Measurements from ENCODE around the gene SLC16A3. TPM values are rescaled to one million over a fixed set of nuclear protein-coding genes. Genes with fewer than 3 reads are reported as not detected.

SLC16A3 gene
- total and polyA plus RNA-seq, 9 of the 15 experiments (the other 6 are each of a cell fraction or from before 2014, with no cell fraction given): 0.11 to 5.4 (median 1.2) TPM; not detected in 2

DNA sequence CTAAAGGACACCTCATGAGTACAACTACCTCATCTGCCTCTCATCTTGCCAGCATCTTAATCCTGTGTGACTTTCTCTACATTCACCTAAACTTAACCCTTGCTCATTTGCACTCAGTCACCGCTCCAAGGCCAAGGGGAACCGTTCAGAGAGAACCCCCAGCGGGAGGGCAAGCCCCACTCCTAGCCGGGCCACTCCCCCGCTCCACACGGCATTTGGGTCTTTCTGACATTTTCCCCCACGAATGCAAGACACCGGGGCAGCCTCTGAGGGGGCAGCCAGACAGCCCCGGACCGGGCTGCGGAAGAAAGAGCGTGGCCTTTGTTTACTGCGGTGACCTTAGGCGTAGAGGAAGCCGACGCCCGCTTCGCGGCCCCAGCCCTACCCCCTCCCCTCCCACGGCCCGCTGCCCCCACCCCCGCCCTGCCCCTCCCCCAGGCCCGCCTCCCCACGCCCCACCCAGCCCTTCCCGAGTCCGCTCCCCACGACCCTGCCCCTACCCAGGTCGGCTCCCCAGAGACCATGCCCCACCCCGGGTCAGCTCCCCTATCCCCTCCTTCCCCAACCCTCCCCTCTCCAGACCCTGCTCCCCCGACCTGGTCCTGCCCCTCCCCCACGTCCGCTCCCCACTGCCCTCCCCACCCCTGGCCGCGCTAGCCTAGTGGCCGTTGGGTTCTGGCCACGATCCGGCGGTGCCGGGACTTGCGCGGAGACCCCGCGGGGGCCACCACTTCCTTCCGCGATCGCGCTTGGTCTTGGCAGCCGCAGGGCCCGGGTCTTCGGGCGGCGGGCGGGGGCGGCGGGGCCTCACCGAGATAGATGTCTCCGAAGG lies 43.9 kb downstream of the SLC16A3 start (continued):
- TF ChIP-seq STAG1 (CRISPR knock-in tag; IDR thresholded peaks at IDR 0.05; ENCODE audit: borderline replicate concordance) (no peak), TAF1 (IDR thresholded peaks at IDR 0.05; ENCODE audit: control insufficient read depth, extremely low read depth, insufficient read depth, low read length, severe bottlenecking) (no peak), ZNF511 (CRISPR knock-in tag; IDR thresholded peaks at IDR 0.05) (no peak), ARID1B (IDR thresholded peaks at IDR 0.05) (0 out of 2 replicates have a peak, but pooled peaks have one; percentile 22), PRPF4 (IDR thresholded peaks at IDR 0.05; ENCODE audit: insufficient read depth, low read depth, low read length, poor library complexity, severe bottlenecking) (peak; percentile 35)
- TF ChIP-seq, protein P1, sequence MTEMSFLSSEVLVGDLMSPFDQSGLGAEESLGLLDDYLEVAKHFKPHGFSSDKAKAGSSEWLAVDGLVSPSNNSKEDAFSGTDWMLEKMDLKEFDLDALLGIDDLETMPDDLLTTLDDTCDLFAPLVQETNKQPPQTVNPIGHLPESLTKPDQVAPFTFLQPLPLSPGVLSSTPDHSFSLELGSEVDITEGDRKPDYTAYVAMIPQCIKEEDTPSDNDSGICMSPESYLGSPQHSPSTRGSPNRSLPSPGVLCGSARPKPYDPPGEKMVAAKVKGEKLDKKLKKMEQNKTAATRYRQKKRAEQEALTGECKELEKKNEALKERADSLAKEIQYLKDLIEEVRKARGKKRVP (CRISPR knock-in tag; IDR thresholded peaks at IDR 0.05): peak; percentile 55
- TF ChIP-seq, protein P2, sequence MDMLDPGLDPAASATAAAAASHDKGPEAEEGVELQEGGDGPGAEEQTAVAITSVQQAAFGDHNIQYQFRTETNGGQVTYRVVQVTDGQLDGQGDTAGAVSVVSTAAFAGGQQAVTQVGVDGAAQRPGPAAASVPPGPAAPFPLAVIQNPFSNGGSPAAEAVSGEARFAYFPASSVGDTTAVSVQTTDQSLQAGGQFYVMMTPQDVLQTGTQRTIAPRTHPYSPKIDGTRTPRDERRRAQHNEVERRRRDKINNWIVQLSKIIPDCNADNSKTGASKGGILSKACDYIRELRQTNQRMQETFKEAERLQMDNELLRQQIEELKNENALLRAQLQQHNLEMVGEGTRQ (CRISPR knock-in tag; IDR thresholded peaks at IDR 0.05): no peak
- TF ChIP-seq, protein P3, sequence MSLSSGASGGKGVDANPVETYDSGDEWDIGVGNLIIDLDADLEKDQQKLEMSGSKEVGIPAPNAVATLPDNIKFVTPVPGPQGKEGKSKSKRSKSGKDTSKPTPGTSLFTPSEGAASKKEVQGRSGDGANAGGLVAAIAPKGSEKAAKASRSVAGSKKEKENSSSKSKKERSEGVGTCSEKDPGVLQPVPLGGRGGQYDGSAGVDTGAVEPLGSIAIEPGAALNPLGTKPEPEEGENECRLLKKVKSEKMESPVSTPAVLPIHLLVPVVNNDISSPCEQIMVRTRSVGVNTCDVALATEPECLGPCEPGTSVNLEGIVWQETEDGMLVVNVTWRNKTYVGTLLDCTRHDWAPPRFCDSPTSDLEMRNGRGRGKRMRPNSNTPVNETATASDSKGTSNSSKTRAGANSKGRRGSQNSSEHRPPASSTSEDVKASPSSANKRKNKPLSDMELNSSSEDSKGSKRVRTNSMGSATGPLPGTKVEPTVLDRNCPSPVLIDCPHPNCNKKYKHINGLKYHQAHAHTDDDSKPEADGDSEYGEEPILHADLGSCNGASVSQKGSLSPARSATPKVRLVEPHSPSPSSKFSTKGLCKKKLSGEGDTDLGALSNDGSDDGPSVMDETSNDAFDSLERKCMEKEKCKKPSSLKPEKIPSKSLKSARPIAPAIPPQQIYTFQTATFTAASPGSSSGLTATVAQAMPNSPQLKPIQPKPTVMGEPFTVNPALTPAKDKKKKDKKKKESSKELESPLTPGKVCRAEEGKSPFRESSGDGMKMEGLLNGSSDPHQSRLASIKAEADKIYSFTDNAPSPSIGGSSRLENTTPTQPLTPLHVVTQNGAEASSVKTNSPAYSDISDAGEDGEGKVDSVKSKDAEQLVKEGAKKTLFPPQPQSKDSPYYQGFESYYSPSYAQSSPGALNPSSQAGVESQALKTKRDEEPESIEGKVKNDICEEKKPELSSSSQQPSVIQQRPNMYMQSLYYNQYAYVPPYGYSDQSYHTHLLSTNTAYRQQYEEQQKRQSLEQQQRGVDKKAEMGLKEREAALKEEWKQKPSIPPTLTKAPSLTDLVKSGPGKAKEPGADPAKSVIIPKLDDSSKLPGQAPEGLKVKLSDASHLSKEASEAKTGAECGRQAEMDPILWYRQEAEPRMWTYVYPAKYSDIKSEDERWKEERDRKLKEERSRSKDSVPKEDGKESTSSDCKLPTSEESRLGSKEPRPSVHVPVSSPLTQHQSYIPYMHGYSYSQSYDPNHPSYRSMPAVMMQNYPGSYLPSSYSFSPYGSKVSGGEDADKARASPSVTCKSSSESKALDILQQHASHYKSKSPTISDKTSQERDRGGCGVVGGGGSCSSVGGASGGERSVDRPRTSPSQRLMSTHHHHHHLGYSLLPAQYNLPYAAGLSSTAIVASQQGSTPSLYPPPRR (CRISPR knock-in tag; IDR thresholded peaks at IDR 0.05; ENCODE audit: borderline replicate concordance): no peak
- TF ChIP-seq, protein P4, sequence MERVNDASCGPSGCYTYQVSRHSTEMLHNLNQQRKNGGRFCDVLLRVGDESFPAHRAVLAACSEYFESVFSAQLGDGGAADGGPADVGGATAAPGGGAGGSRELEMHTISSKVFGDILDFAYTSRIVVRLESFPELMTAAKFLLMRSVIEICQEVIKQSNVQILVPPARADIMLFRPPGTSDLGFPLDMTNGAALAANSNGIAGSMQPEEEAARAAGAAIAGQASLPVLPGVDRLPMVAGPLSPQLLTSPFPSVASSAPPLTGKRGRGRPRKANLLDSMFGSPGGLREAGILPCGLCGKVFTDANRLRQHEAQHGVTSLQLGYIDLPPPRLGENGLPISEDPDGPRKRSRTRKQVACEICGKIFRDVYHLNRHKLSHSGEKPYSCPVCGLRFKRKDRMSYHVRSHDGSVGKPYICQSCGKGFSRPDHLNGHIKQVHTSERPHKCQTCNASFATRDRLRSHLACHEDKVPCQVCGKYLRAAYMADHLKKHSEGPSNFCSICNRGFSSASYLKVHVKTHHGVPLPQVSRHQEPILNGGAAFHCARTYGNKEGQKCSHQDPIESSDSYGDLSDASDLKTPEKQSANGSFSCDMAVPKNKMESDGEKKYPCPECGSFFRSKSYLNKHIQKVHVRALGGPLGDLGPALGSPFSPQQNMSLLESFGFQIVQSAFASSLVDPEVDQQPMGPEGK (CRISPR knock-in tag; IDR thresholded peaks at IDR 0.05; ENCODE audit: borderline replicate concordance): no peak
- TF ChIP-seq, protein P5, sequence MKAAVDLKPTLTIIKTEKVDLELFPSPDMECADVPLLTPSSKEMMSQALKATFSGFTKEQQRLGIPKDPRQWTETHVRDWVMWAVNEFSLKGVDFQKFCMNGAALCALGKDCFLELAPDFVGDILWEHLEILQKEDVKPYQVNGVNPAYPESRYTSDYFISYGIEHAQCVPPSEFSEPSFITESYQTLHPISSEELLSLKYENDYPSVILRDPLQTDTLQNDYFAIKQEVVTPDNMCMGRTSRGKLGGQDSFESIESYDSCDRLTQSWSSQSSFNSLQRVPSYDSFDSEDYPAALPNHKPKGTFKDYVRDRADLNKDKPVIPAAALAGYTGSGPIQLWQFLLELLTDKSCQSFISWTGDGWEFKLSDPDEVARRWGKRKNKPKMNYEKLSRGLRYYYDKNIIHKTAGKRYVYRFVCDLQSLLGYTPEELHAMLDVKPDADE (conservative IDR thresholded peaks at IDR 0.05; ENCODE audit: control insufficient read depth, low read depth, low read length): no peak
